ENCODE data around the gene SYNGR3. TPM values are rescaled to one million over a fixed set of nuclear protein-coding genes. Genes with fewer than 3 reads are reported as not detected.

SYNGR3 gene
- polyA plus RNA-seq, 1 donor (not counting 4 experiments of a cell fraction or from before 2014, with no cell fraction given): 0.30 TPM

DNA sequence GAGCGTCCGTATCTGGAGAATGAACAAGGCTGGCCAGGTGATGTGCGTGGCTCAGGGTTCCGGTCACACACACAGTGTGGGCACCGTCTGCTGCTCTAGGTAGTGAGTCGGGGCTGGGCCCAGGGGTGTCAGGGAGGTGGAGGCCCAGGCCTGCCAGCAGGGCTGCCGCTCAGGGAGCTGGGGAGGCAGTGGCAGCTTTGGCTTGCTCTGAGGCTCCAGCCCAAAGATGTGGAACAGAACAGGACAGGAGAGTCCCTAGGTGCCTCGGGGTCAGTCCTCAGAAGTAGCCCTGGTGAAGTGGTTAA lies 13.6 kb upstream of the SYNGR3 start:
- TF ChIP-seq EZH2 (IDR thresholded peaks at IDR 0.05; ENCODE audit: low read length) (no peak), CTCF (optimal IDR thresholded peaks at IDR 0.05 in 1 of 3, IDR thresholded peaks at IDR 0.05 in 1 of 3, conservative IDR thresholded peaks at IDR 0.05 in 1 of 3; ENCODE audit: extremely low read depth in 1 of 3, insufficient read depth in 2 of 3, low read length in 3 of 3) (no peak)
- DNase-seq (ENCODE audit: low read depth, low spot score): no peak
- H3K36me3 ChIP-seq (ENCODE audit: control insufficient read depth in 2 of 2, extremely low read depth in 1 of 2, insufficient read depth in 2 of 2, low read length in 2 of 2): peaks cover 14 to 23% of the 10 kb centered on the region in 2 experiments

GRCh38 chr16:1976951-1977874 lies 12.6 kb upstream of the SYNGR3 start:
- dilution Hi-C loops (cut with MboI; ENCODE audit: extremely low pct_ligation_motif_present, low sequenced_read_pairs): no loop called here

More for the DNA sequence above, 13.6 kb upstream of the SYNGR3 start:
- no peak overlapping the region for H3K9ac ChIP-seq (ENCODE audit: control insufficient read depth, extremely low read depth, insufficient read depth, low read length)
- H3K27ac ChIP-seq (ENCODE audit: control insufficient read depth, insufficient read depth, low read length): no peak overlapping the region
- H3K4me1 ChIP-seq (ENCODE audit: control insufficient read depth, extremely low read depth, insufficient read depth, low read length): peaks cover 27% of the 10 kb centered on the region
- H3K9me1 ChIP-seq (ENCODE audit: control insufficient read depth, extremely low read depth, insufficient read depth, low read length): no peaks in the 10 kb centered on the region
- dilution Hi-C loops (cut with MboI; ENCODE audit: extremely low pct_ligation_motif_present, low sequenced_read_pairs): no loop called here
- no peak for FAIRE-seq
- H3K9me3 ChIP-seq (ENCODE audit: control insufficient read depth, low read depth, low read length): no peaks in the 10 kb centered on the region
- H3K79me2 ChIP-seq (ENCODE audit: control insufficient read depth, insufficient read depth, low read length): peaks cover 29% of the 10 kb centered on the region
- no peak overlapping the region for H3K4me3 ChIP-seq (ENCODE audit: control insufficient read depth in 2 of 3, extremely low read depth in 1 of 3, insufficient read depth in 2 of 3, low read depth in 1 of 3, low read length in 3 of 3)
- no peak overlapping the region for H3K4me2 ChIP-seq (ENCODE audit: control insufficient read depth, extremely low read depth, insufficient read depth, low read depth, low read length)
- no peak overlapping the region for H2AFZ ChIP-seq (ENCODE audit: control insufficient read depth, low read length)
- H4K20me1 ChIP-seq (ENCODE audit: control insufficient read depth, extremely low read depth, insufficient read depth, low read length): no peaks in the 10 kb centered on the region
- H3K27me3 ChIP-seq (ENCODE audit: control insufficient read depth, extremely low read depth, insufficient read depth, low read length): peaks cover 8% of the 10 kb centered on the region

More at GRCh38 chr16:1976951-1977874, 12.6 kb upstream of the SYNGR3 start:
- Histone ChIP-seq H3K27ac (ENCODE audit: control insufficient read depth, insufficient read depth, low read length) (no peak overlapping the region), H4K20me1 (ENCODE audit: control insufficient read depth, extremely low read depth, insufficient read depth, low read length) (no peaks in the 10 kb centered on the region), H3K9ac (ENCODE audit: control insufficient read depth, extremely low read depth, insufficient read depth, low read length) (no peak overlapping the region), H2AFZ (ENCODE audit: control insufficient read depth, low read length) (no peak overlapping the region), H3K27me3 (ENCODE audit: control insufficient read depth, extremely low read depth, insufficient read depth, low read length) (peaks cover 19% of the 10 kb centered on the region), H3K79me2 (ENCODE audit: control insufficient read depth, insufficient read depth, low read length) (peaks cover 25% of the 10 kb centered on the region), H3K36me3 (ENCODE audit: control insufficient read depth in 2 of 2, extremely low read depth in 1 of 2, insufficient read depth in 2 of 2, low read length in 2 of 2) (peaks cover 14 to 23% of the 10 kb centered on the region in 2 experiments), H3K9me3 (ENCODE audit: control insufficient read depth, low read depth, low read length) (no peaks in the 10 kb centered on the region), H3K4me3 (ENCODE audit: control insufficient read depth in 2 of 3, extremely low read depth in 1 of 3, insufficient read depth in 2 of 3, low read depth in 1 of 3, low read length in 3 of 3) (no peak overlapping the region), H3K4me1 (ENCODE audit: control insufficient read depth, extremely low read depth, insufficient read depth, low read length) (peaks cover 34% of the 10 kb centered on the region), H3K9me1 (ENCODE audit: control insufficient read depth, extremely low read depth, insufficient read depth, low read length) (no peaks in the 10 kb centered on the region), H3K4me2 (ENCODE audit: control insufficient read depth, extremely low read depth, insufficient read depth, low read depth, low read length) (no peak overlapping the region)
- FAIRE-seq: no peak
- DNase-seq (ENCODE audit: low read depth, low spot score): no peak
- TF ChIP-seq CTCF (optimal IDR thresholded peaks at IDR 0.05 in 1 of 3, IDR thresholded peaks at IDR 0.05 in 1 of 3, conservative IDR thresholded peaks at IDR 0.05 in 1 of 3; ENCODE audit: extremely low read depth in 1 of 3, insufficient read depth in 2 of 3, low read length in 3 of 3): no peak
- TF ChIP-seq EZH2 (IDR thresholded peaks at IDR 0.05; ENCODE audit: low read length): no peak
